ENCODE data around the gene LSR. TPM values are rescaled to one million over a fixed set of nuclear protein-coding genes. Genes with fewer than 3 reads are reported as not detected.

The LSR gene
- total RNA-seq, 2 experiments from 2014 or later = 25.5 to 25.9 TPM

DNA sequence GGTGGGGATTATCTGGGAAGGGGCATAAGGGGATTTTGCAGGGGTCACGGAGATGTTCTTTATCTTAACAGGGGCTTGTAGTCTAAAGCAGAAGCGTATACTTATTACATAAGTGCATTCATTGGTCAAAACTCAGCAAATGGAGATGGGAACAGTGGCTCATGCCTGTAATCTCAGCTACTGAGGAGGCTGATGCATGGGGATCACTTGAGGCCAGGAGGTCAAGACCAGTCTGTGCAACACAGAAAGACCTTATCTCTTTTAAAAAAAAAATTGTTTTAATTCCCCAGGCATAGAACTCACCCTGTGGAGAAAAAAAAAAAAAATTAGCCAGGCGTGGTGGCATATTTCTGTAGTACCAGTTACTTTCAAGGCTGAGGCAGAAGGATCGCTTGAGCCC lies 39.2 kb upstream of the LSR start:
- peaks cover 94% of the 10 kb centered on the region for H3K4me1 Mint-ChIP-seq (ENCODE audit: low read depth)
- peak; percentile 19 for DNase-seq
- POLR2A ChIA-PET = no interaction called here
- ATAC-seq = no peak
- peaks cover 17% of the 10 kb centered on the region for H3K36me3 Mint-ChIP-seq (ENCODE audit: low read depth)
- no peaks in the 10 kb centered on the region for H3K27me3 Mint-ChIP-seq (ENCODE audit: low read depth)
- no peak overlapping the region for H3K4me3 Mint-ChIP-seq
- no peaks in the 10 kb centered on the region for H3K9me3 Mint-ChIP-seq (ENCODE audit: insufficient read depth)
- CTCF ChIA-PET = no interaction called here
- H3K27ac Mint-ChIP-seq = peak overlapping the region; percentile 53

DNA sequence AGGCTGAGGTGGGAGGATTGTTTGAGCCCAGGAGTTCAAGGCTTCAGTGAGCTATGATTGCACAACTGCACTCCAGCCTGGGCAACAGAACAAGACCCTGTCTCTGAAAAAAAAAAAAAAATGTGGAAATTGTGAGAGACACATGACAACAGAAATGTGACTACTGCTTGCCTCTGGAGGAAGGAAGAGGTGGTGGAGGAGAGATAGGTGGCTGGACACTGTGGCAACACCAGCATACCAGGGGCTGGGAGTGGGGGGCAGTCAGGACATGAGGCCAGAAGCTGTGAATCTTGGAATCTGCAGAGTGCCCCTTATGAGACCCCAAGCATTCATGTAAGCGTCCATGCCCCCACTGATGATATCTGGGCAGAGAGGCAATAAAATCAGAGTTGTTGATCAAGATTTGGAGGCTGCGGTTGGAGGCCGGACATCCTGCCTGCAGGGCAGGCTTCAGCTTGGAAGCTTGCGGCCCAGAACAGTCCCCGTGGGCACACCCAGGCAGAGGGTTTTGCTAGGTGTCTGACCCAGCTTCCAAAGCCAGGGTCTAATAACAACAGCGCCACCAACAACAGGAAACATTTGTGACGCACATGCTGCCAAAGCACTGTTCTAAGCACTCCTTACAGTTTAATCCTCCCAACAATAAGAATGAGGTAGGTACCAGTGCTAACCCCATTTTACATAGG lies 37.1 kb upstream of the LSR start:
- peaks cover 94% of the 10 kb centered on the region for H3K4me1 Mint-ChIP-seq (ENCODE audit: low read depth)
- no peaks in the 10 kb centered on the region for H3K27me3 Mint-ChIP-seq (ENCODE audit: low read depth)
- H3K9me3 Mint-ChIP-seq (ENCODE audit: insufficient read depth) = no peaks in the 10 kb centered on the region
- peak overlapping the region; percentile 95 for H3K27ac Mint-ChIP-seq
- H3K36me3 Mint-ChIP-seq (ENCODE audit: low read depth) = peaks cover 17% of the 10 kb centered on the region
- peak; percentile 86 for DNase-seq
- ATAC-seq = peak; percentile 56
- H3K4me3 Mint-ChIP-seq = peak overlapping the region; percentile 60
- POLR2A ChIA-PET = interaction anchor here (0.6 to 2.5 kb wide), 7 partner anchors 9 to 71 kb away, joined by 3 to 18 read pairs (median 3); partner anchors contain the start of gene FXYD5
- CTCF ChIA-PET = interaction anchor here (0.6 to 2.4 kb wide), 10 partner anchors 9 to 251 kb away, joined by 3 to 10 read pairs (median 4); partner anchors contain the start of gene FXYD5

DNA sequence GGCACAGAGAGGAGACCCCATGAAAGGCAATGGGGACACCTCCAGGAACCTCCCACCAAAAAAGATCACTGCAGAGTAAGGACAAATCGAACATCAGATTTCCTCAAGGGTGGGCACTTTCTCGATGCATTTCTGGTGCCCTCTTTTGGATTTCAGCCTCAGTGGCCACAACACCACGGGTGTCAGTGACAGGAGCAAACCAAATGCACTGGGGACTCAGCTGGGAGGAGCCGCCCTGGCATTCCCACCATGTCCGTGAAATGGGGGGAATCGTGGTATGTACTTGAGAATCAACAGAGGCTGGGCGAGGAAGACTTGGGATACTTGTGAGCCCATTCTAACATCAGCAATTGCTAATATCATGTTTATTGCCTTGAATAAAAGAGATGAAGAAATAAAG lies 36.6 kb upstream of the LSR start:
- Mint-ChIP-seq H3K27me3 (ENCODE audit: low read depth) (no peaks in the 10 kb centered on the region), H3K4me1 (ENCODE audit: low read depth) (peaks cover 91% of the 10 kb centered on the region), H3K4me3 (peak overlapping the region; percentile 60), H3K9me3 (ENCODE audit: insufficient read depth) (peaks cover 3% of the 10 kb centered on the region), H3K27ac (peak overlapping the region; percentile 95), H3K36me3 (ENCODE audit: low read depth) (peaks cover 17% of the 10 kb centered on the region)
- CTCF ChIA-PET = interaction anchor here (1.0 to 2.4 kb wide), 6 partner anchors 9 to 251 kb away, joined by 4 to 10 read pairs (median 4); no protein-coding TSS in a partner anchor
- POLR2A ChIA-PET = interaction anchor here (0.7 to 2.5 kb wide), 5 partner anchors 9 to 71 kb away, joined by 3 to 18 read pairs (median 3); partner anchors contain the start of gene FXYD5
- ATAC-seq (no peak), DNase-seq (no peak)

DNA sequence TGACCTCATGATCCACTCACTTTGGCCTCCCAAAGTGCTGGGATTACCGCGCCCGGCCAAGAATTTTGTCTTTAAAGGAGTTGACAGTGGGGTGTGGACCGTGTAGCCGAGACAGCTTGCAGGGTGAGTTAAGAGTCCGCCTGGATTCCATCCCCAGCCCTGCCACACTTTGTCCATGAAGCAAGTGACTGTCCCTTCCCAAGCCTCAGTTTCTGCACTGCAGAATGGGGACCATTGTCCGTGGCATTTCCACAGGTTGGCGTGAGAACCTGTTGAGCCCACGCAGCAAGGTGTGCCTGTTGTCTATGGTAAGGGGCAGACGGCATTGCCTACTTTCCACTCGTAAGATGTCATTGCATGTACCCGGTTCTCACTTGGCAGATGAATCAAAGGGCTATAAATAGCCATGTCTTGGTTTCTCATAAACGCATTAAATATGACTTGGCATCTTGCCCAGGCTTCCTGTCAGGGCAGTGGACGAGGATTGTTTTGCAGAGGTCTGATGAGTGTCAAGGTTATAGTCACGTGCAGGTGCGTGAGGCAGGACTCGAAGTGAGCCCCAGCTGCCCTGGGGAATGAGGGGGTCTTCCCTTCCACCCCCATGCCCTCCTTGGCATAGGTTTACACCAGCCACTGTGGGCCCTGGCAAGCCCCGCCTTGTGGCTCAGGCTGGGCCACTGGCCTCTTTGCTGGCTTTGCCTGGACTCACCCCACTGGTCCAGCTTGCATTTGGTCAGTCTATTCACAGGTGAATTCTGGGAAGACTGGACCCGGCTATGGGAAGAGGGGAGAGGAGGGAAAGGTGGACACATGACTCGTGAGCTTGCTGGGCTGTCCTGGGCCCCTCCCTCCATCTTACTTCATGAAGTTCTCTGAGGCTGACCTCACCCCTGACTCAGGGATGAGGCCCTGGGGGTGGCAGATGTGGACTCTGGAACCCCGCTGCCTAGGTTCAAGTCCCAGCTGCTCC lies 34.9 kb upstream of the LSR start:
- Mint-ChIP-seq H3K27me3 (ENCODE audit: low read depth) (no peaks in the 10 kb centered on the region), H3K4me3 (peak overlapping the region; percentile 22), H3K4me1 (ENCODE audit: low read depth) (peaks cover 77% of the 10 kb centered on the region), H3K9me3 (ENCODE audit: insufficient read depth) (peaks cover 4% of the 10 kb centered on the region), H3K27ac (peak overlapping the region; percentile 95), H3K36me3 (ENCODE audit: low read depth) (peaks cover 6% of the 10 kb centered on the region)
- ChIA-PET POLR2A (interaction anchor here (0.8 kb wide), 1 partner anchor 47 kb away, joined by 3 read pairs; no protein-coding TSS in a partner anchor), CTCF (interaction anchor here (0.7 to 6.6 kb wide), 3 partner anchors 11 to 72 kb away, joined by 3 to 64 read pairs (median 5); partner anchors contain the start of gene FXYD7)
- DNase-seq (peak; percentile 82), ATAC-seq (peak; percentile 34)

DNA sequence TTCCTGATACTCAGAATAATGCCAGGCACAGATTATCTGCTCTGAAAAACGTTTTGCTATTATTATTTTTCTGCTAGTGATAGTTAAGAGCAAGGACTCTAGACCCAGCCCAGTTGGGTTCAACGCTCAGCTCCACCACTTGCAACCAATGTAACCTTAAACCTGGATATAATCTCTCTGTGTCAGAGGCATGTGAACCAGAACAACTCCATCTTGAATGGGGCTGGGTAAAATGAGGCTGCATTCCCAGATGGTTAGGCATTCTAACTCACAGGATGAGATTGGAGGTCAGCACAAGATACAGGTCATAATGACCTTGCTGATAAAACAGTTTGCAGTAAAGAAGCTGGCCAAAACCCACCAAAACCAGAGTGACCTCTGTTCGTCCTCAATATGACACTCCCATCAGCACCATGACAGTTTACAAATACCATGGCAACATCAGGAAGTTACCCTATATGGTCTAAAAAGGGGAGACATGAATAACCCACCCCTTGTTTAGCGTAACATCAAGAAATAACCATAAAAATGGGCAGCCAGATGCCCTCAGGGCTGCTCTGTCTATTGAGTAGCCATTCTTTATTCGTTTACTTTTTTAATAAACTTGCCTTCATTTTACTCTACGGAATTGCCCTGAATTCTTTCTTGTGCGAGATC lies 33.9 kb upstream of the LSR start:
- no peak overlapping the region for H3K4me3 Mint-ChIP-seq
- ChIA-PET CTCF (interaction anchor here (1.8 to 6.6 kb wide), 3 partner anchors 12 to 72 kb away, joined by 9 to 64 read pairs (median 9); partner anchors contain the start of genes FXYD5 and FXYD7), POLR2A (no interaction called here)
- no peaks in the 10 kb centered on the region for H3K27me3 Mint-ChIP-seq (ENCODE audit: low read depth)
- peaks cover 11% of the 10 kb centered on the region for H3K9me3 Mint-ChIP-seq (ENCODE audit: insufficient read depth)
- DNase-seq = no peak
- peaks cover 3% of the 10 kb centered on the region for H3K36me3 Mint-ChIP-seq (ENCODE audit: low read depth)
- no peak for ATAC-seq
- peak overlapping the region; percentile 95 for H3K27ac Mint-ChIP-seq
- H3K4me1 Mint-ChIP-seq (ENCODE audit: low read depth) = peaks cover 67% of the 10 kb centered on the region

DNA sequence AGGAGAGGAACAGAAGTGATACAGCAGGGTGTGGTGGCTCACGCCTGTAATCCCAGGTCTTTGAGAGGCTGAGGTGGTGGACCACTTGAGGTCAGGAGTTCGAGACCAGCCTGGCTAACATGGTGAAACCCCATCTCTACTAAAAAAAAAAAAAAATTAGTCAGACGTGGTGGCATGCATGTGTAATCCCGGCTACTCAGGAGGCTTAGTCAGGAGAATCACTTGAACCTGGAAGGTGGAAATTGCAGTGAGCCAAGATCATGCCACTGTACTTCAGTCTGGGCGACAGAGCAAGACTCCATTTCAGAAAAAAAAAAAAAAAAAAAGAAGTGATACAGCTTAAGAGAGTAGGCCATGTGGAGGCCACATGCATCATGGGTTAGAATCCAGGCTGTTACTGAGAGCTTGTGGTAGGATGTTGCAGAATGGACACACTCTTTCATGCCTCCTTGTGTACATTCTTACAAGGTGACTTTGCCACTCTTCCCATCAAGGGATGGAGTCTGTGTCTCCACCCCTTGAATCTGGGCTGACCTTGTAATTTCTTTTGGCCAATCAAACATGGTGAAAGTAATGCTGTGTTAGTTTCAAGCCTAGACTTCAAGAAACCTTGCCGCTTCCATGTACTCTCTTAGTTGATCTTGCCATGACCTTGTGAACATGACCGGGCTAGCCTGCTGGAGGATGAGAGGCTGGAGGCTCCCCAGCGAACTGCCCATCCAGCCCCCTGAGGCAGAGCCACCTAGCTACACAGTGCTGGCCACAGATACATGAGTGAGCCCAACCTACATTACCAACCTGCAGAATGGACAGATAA lies 32.6 kb upstream of the LSR start:
- H3K27ac Mint-ChIP-seq = peak overlapping the region; percentile 74
- no peaks in the 10 kb centered on the region for H3K27me3 Mint-ChIP-seq (ENCODE audit: low read depth)
- ChIA-PET POLR2A (interaction anchor here (0.8 to 1.3 kb wide), 2 partner anchors 62 kb away, joined by 3 to 4 read pairs; partner anchors contain the start of gene FXYD5), CTCF (interaction anchor here (0.6 to 6.6 kb wide), 14 partner anchors 10 to 253 kb away, joined by 3 to 64 read pairs (median 4); partner anchors contain the start of genes FXYD5 and FXYD7)
- no peak for ATAC-seq
- H3K4me1 Mint-ChIP-seq (ENCODE audit: low read depth) = peaks cover 56% of the 10 kb centered on the region
- H3K9me3 Mint-ChIP-seq (ENCODE audit: insufficient read depth) = peaks cover 11% of the 10 kb centered on the region
- peaks cover 3% of the 10 kb centered on the region for H3K36me3 Mint-ChIP-seq (ENCODE audit: low read depth)
- no peak for DNase-seq
- H3K4me3 Mint-ChIP-seq = no peak overlapping the region

DNA sequence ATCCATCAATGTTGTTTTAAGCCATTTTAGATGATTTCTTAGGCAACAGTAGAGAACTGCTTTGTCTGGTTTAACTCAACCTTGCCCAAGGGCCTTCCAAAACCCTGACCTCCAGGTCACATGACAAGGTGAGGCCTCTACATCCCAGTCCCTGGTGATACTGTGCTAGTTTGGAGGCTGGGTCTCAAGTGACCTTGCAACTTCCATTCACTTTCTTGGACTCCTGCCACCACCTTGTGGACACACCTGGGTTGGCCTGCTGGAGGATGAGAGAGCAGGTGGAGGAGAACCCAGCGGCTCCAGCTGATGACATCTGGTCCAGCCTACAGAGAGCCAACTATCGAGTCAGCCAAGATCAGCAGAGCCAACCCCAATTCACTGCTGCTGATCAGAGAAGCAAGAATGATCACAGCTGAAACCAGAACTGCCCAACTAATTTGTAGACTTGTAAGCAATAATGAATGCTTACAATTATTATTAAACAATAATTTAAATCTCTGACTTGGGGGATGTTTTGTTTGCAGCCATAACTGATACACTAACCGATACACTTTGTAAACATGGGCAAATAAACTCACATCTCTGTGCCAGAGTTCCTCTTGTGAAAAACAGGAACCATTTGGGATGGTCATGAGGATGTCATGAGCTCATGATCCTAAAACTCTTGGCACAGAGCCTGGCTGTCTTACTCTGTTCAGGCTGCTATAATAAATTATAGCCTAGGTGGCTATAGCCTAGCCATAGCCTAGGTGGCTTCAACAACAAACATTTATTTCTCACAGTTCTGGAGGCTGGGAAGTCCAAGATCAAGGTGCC lies 31.8 kb upstream of the LSR start:
- Mint-ChIP-seq H3K4me3 (no peak overlapping the region), H3K36me3 (ENCODE audit: low read depth) (peaks cover under 1% of the 10 kb centered on the region), H3K27me3 (ENCODE audit: low read depth) (no peaks in the 10 kb centered on the region), H3K4me1 (ENCODE audit: low read depth) (peaks cover 49% of the 10 kb centered on the region), H3K27ac (peak overlapping the region; percentile 74), H3K9me3 (ENCODE audit: insufficient read depth) (peaks cover 11% of the 10 kb centered on the region)
- CTCF ChIA-PET = interaction anchor here (0.6 to 6.6 kb wide), 16 partner anchors 10 to 252 kb away, joined by 3 to 64 read pairs (median 4); partner anchors contain the start of genes FXYD5 and FXYD7
- POLR2A ChIA-PET = interaction anchor here (1.3 kb wide), 1 partner anchor 63 kb away, joined by 4 read pairs; the partner anchor contains the start of gene FXYD5
- peak; percentile 72 for DNase-seq
- ATAC-seq = no peak

DNA sequence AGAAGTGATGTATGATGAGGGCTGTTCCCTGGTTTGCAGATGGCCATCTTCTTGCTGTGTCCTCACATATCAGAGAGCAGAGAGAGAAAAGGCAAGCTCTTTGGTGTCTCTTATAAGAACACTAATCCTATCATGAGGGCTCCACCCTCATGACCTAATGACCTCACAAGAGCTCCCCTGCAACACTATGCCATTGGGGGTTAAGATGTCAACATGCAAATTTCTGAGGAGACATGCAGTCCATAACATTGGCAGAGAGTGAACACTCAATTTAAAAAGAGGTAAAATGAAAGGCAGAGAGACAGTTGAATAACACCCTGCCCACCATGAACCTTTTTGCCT lies 31.2 kb upstream of the LSR start:
- Mint-ChIP-seq H3K4me1 (ENCODE audit: low read depth) (peaks cover 44% of the 10 kb centered on the region), H3K4me3 (no peak overlapping the region), H3K9me3 (ENCODE audit: insufficient read depth) (peaks cover 11% of the 10 kb centered on the region), H3K36me3 (ENCODE audit: low read depth) (no peaks in the 10 kb centered on the region), H3K27ac (no peak overlapping the region), H3K27me3 (ENCODE audit: low read depth) (no peaks in the 10 kb centered on the region)
- ATAC-seq = no peak
- DNase-seq = no peak
- ChIA-PET CTCF (interaction anchor here (0.9 to 6.6 kb wide), 9 partner anchors 11 to 101 kb away, joined by 3 to 64 read pairs (median 6); partner anchors contain the start of genes FXYD5 and FXYD7), POLR2A (interaction anchor here (1.3 kb wide), 1 partner anchor 64 kb away, joined by 4 read pairs; the partner anchor contains the start of gene FXYD5)

DNA sequence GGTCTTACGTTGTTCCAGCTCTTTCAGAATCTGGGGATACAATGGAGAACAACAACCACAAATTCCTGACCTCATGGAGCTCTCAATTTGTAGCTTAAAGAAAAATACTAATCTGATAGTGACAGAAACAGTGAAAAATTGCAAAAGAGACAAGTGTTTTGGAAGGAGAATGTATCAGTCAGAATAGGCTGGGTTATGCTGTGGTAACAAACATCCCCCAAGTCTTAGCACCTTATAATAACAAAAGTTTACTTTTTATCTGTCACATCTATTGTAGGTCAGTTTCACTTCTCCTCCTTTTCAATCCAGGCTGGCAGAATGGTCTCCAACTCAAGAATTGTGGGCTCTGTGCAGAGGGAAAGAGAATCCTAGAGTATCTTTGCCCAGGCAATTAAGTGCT lies 29.8 kb upstream of the LSR start:
- Mint-ChIP-seq H3K4me1 (ENCODE audit: low read depth) (peaks cover 33% of the 10 kb centered on the region), H3K27ac (no peak overlapping the region), H3K4me3 (no peak overlapping the region), H3K36me3 (ENCODE audit: low read depth) (no peaks in the 10 kb centered on the region), H3K27me3 (ENCODE audit: low read depth) (no peaks in the 10 kb centered on the region), H3K9me3 (ENCODE audit: insufficient read depth) (peaks cover 16% of the 10 kb centered on the region)
- no peak for ATAC-seq
- ChIA-PET POLR2A (no interaction called here), CTCF (interaction anchor here (1.0 to 6.6 kb wide), 2 partner anchors 77 to 83 kb away, joined by 3 to 64 read pairs; partner anchors contain the start of gene FXYD7)
- DNase-seq = no peak

All from activated CD8-positive, alpha-beta T cell treated with anti-CD3 and anti-CD28 coated beads, Interleukin-2, amount 10 ng/mL, durations not matched to agents 7 days and 5 days (primary cell).